IMR-90 (cell line): ENCODE data around the gene MLYCD. TPM values are rescaled to one million over a fixed set of nuclear protein-coding genes. Genes with fewer than 3 reads are reported as not detected.

ENCODE experiments used
- ATAC-seq: fragments of 200-7000 bp; cut with Tn5 transposase; 2 replicates; pipeline ENCODE4 v1.9.1; 2020; ENCODE audit warnings: low read depth, mild to moderate bottlenecking, moderate library complexity
- BruUV-seq: library from RNA; stranded (reverse); fragments of 400-500 nt; replicated peaks from 2 replicates; lab custom pipeline; 2021; lab: Mats Ljungman, UMichigan
- CTCF ChIA-PET: fragments of 300-600 bp; formaldehyde crosslinking; extraction: SDS; loops from one replicate; lab custom pipeline; 2021; ENCODE audit warnings: antibody characterized with exemption; lab: Yijun Ruan, JAX
- POLR2A ChIA-PET: fragments of 300-600 bp; sonication (Branson Sonifier 250); formaldehyde crosslinking; loops from one replicate; lab custom pipeline; 2022; ENCODE audit warnings: antibody characterized with exemption; ENCODE audit not compliant: unreplicated experiment; lab: Charles Lee
- DNase-seq: peaks from one replicate; pipeline ENCODE4 v3.0.0; 2013
- H2AFZ ChIP-seq: replicated peaks from 2 replicates; pipeline ENCODE3; 2013; ENCODE audit warnings: low read length, mild to moderate bottlenecking; ENCODE audit not compliant: poor library complexity
- H2AK5ac ChIP-seq: 2 replicates; pipeline ENCODE4 v1.6.1; 2013; ENCODE audit warnings: low read depth, low read length, inconsistent platforms
- H2AK9ac ChIP-seq: replicated peaks from 2 replicates; pipeline ENCODE3; 2013; ENCODE audit warnings: mild to moderate bottlenecking, low read depth, low read length, moderate library complexity; ENCODE audit not compliant: poor library complexity
- H2BK120ac ChIP-seq: 2 replicates; pipeline ENCODE4 v1.6.1; 2013; ENCODE audit warnings: low read depth, low read length, inconsistent platforms
- H2BK15ac ChIP-seq: 3 replicates; pipeline ENCODE4 v1.6.1; 2013; ENCODE audit warnings: low read depth, low read length, inconsistent platforms
- H2BK20ac ChIP-seq: 2 replicates; pipeline ENCODE4 v1.6.1; 2013; ENCODE audit warnings: low read depth, mild to moderate bottlenecking, inconsistent platforms, low read length, moderate library complexity
- H2BK5ac ChIP-seq: 2 replicates; pipeline ENCODE4 v1.6.1; 2013; ENCODE audit warnings: mild to moderate bottlenecking, low read depth, low read length, inconsistent platforms; ENCODE audit not compliant: poor library complexity, severe bottlenecking
- H3K14ac ChIP-seq: replicated peaks from 2 replicates; pipeline ENCODE4 v1.6.1; 2013; ENCODE audit warnings: low read depth, low read length, inconsistent platforms
- H3K18ac ChIP-seq: 2 replicates; pipeline ENCODE4 v1.6.1; 2013; ENCODE audit warnings: low read depth, low read length, control low read depth
- H3K23ac ChIP-seq: 2 replicates; pipeline ENCODE4 v1.6.1; 2013; ENCODE audit warnings: low read depth, low read length, inconsistent platforms
- H3K27ac ChIP-seq: 2 replicates; pipeline ENCODE4 v1.5.1; 2013; ENCODE audit warnings: mild to moderate bottlenecking, control low read depth, low read length; ENCODE audit not compliant: insufficient read depth
- H3K27me3 ChIP-seq: 2 replicates; pipeline ENCODE4 v1.6.1; 2013; ENCODE audit warnings: low read length; ENCODE audit not compliant: control insufficient read depth, insufficient read depth
- H3K36me3 ChIP-seq: 2 replicates; pipeline ENCODE4 v1.6.1; 2013; ENCODE audit warnings: low read length, mixed read lengths; ENCODE audit not compliant: control insufficient read depth, insufficient read depth
- H3K4ac ChIP-seq: 2 replicates; pipeline ENCODE4 v1.6.1; 2013; ENCODE audit warnings: low read depth, low read length, inconsistent platforms
- H3K4me1 ChIP-seq: 2 replicates; pipeline ENCODE4 v1.6.1; 2013; ENCODE audit warnings: low read length, mixed read lengths; ENCODE audit not compliant: control insufficient read depth, insufficient read depth
- H3K4me2 ChIP-seq: 2 replicates; pipeline ENCODE4 v1.6.1; 2013; ENCODE audit warnings: low read depth, mild to moderate bottlenecking, control low read depth, low read length, moderate library complexity
- H3K4me3 ChIP-seq: 2 replicates; pipeline ENCODE4 v1.5.1; 2013; ENCODE audit warnings: low read depth, mild to moderate bottlenecking, control low read depth, low read length, moderate library complexity; ENCODE audit not compliant: insufficient read depth
- H3K56ac ChIP-seq: 2 replicates; pipeline ENCODE4 v1.6.1; 2013; ENCODE audit warnings: low read length, inconsistent platforms; ENCODE audit not compliant: insufficient read depth; ENCODE audit errors: extremely low read depth
- H3K79me1 ChIP-seq, 2 experiments: 2 replicates each; pipeline ENCODE4 v1.6.1; 2013; ENCODE audit warnings: low read length in 2 of 2, inconsistent platforms in 1 of 2, low read depth in 1 of 2
- H3K9ac ChIP-seq: 2 replicates; pipeline ENCODE4 v1.6.1; 2013; ENCODE audit warnings: low read depth, low read length, control low read depth
- H3K9me1 ChIP-seq: 2 replicates; pipeline ENCODE4 v1.6.1; 2013; ENCODE audit warnings: low read length, inconsistent platforms; ENCODE audit not compliant: insufficient read depth
- H3K9me3 ChIP-seq: 2 replicates; pipeline ENCODE4 v1.6.1; 2013; ENCODE audit warnings: low read length; ENCODE audit not compliant: control insufficient read depth, insufficient read depth
- H4K20me1 ChIP-seq: 2 replicates; pipeline ENCODE4 v1.6.1; 2013; ENCODE audit warnings: low read length, inconsistent platforms; ENCODE audit not compliant: insufficient read depth
- H4K5ac ChIP-seq: 2 replicates; pipeline ENCODE4 v1.6.1; 2013; ENCODE audit warnings: mild to moderate bottlenecking, low read depth, low read length, control low read depth
- H4K8ac ChIP-seq, 2 experiments: 2 replicates each; pipeline ENCODE4 v1.6.1; 2013; ENCODE audit warnings: low read depth in 2 of 2, low read length in 2 of 2, control low read depth in 1 of 2, inconsistent platforms in 1 of 2
- H4K91ac ChIP-seq: 2 replicates; pipeline ENCODE4 v1.6.1; 2013; ENCODE audit warnings: low read depth, low read length, inconsistent platforms; ENCODE audit not compliant: insufficient read depth
- CHD1 ChIP-seq: IDR thresholded peaks from 2 replicates; pipeline ENCODE4 v1.6.1; 2012; ENCODE audit warnings: low read depth, low read length, improper control_type of control experiment
- ELK1 ChIP-seq: fragments of 150-350 bp; IDR thresholded peaks from 2 replicates; pipeline ENCODE4 v1.6.1; 2016; ENCODE audit warnings: low read depth, mild to moderate bottlenecking, low read length, moderate library complexity, borderline replicate concordance
- FOS ChIP-seq: fragments of 150-350 bp; IDR thresholded peaks from 2 replicates; pipeline ENCODE4 v1.6.1; 2016; ENCODE audit warnings: low read depth, low read length
- RFX5 ChIP-seq: IDR thresholded peaks from 2 replicates; pipeline ENCODE4 v1.8.0; 2012; ENCODE audit warnings: low read depth, mild to moderate bottlenecking, low read length, moderate library complexity
- WGBS, 2 experiments: methylation state at CpG; one replicate each; pipeline versions ENCODE4 v1.1.5 to v1.1.7; 2013; ENCODE audit warnings: missing lambda C conversion rate in 2 of 2; ENCODE audit not compliant: insufficient read length in 1 of 2; ENCODE audit errors: extremely low coverage in 2 of 2; 5-methylcytosine and 5-hydroxymethylcytosine counted together
- dilution Hi-C: fragments of 300-500 bp; cut with HindIII; formaldehyde crosslinking; loops from one replicate; pipeline ENCODE4 v1.14.3; 2018; ENCODE audit warnings: low sequenced_read_pairs; ENCODE audit not compliant: unreplicated experiment
- in situ Hi-C: fragments of 300-500 bp; cut with MboI; formaldehyde crosslinking; loops from 3 replicates; pipeline ENCODE4 v1.14.3; 2019; ENCODE audit warnings: low sequenced_read_pairs, inconsistent platforms, mixed read lengths
- intact Hi-C: fragments of 100-400 bp; cut with micrococcal nuclease; formaldehyde crosslinking; loops from 2 replicates; pipeline ENCODE4 v1.10.0; 2022
- polyA plus RNA-seq, 3 experiments: library from polyadenylated mRNA; depleted of rRNA; stranded (reverse); fragments of >200 nt; gene quantifications; 2 replicates each; pipeline ENCODE4 v1.2.3, GENCODE V29; 2012; ENCODE audit warnings: low replicate concordance in 1 of 3
- total RNA-seq: library from RNA; depleted of rRNA; stranded (reverse); fragments of >200 nt; gene quantifications from 2 replicates; pipeline ENCODE4 v1.2.3, GENCODE V29; 2012

Gene MLYCD
- total and polyA plus RNA-seq, 2 of the 4 experiments (the other 2 are of a cell fraction): 1.9 to 2.7 TPM

- TF ChIP-seq CHD1 (no peak), ELK1 (no peak), RFX5 (no peak), FOS (no peak)
- in situ Hi-C loops: no loop called here
- intact Hi-C loops: no loop called here
- H4K5ac ChIP-seq: no peak overlapping the region
- H3K9me1 ChIP-seq: no peaks in the 10 kb centered on the region; the same call in 1 of the 2 replicates
- H2AK5ac ChIP-seq: no peak overlapping the region
- POLR2A ChIA-PET: no interaction called here
- H3K27ac ChIP-seq: no peak overlapping the region
- dilution Hi-C loops: no loop called here
- H3K23ac ChIP-seq: no peak overlapping the region
- ATAC-seq (no peak), DNase-seq (peak; percentile 67)
- 72% methylated on average over 12 of the region's 28 CpGs; no CpG with 5 or more reads in 1 of the 2 experiments for WGBS, 2 experiments
- H2BK15ac ChIP-seq: no peak overlapping the region
- H3K14ac ChIP-seq: no peak overlapping the region
- no peak overlapping the region for H4K8ac ChIP-seq
- H3K4me2 ChIP-seq: no peak overlapping the region
- no TSS peak for BruUV-seq
- no peak overlapping the region for H3K4ac ChIP-seq
- no peak overlapping the region for H3K56ac ChIP-seq
- H3K9ac ChIP-seq: no peak overlapping the region
- no peak overlapping the region for H2BK120ac ChIP-seq
- no peak overlapping the region for H2BK20ac ChIP-seq
- no peaks in the 10 kb centered on the region for H3K79me1 ChIP-seq
- H4K20me1 ChIP-seq: no peaks in the 10 kb centered on the region
- no peaks in the 10 kb centered on the region for H3K9me3 ChIP-seq
- no peaks in the 10 kb centered on the region for H3K36me3 ChIP-seq
- no peak overlapping the region for H3K4me3 ChIP-seq
- H2AK9ac ChIP-seq: no peak overlapping the region
- H2BK5ac ChIP-seq: no peak overlapping the region
- H3K27me3 ChIP-seq: no peaks in the 10 kb centered on the region; the same call in 1 of the 2 replicates
- CTCF ChIA-PET: no interaction called here
- H2AFZ ChIP-seq: no peak overlapping the region
- peaks cover 6% of the 10 kb centered on the region for H3K4me1 ChIP-seq
- no peak overlapping the region for H4K91ac ChIP-seq
- H3K18ac ChIP-seq: no peak overlapping the region
Measured at GRCh38 chr16:83933885-83934683, 35.2 kb downstream of the MLYCD start.
